Uterus (tissue), 4 donors: ENCODE data around the gene NEFH. TPM values are rescaled to one million over a fixed set of nuclear protein-coding genes. Genes with fewer than 3 reads are reported as not detected.

Experiments used
- DNase-seq, 2 donors: peaks; one replicate each; pipeline ENCODE4 v3.0.0-alpha.2; 2019 to 2020
- H3K27ac ChIP-seq, 2 donors: fragments of 200-600 bp; sonication (generic); 1 replicate in 1 of 2; 2 replicates in 1 of 2; pipeline ENCODE4 v1.5.1; 2016 to 2018
- H3K27me3 ChIP-seq, 2 donors: fragments of 200-600 bp; sonication (generic); one replicate each; pipeline ENCODE4 v1.5.1; 2018 to 2019; ENCODE audit warnings: control low read depth in 1 of 2
- H3K36me3 ChIP-seq, 2 donors: fragments of 200-600 bp; sonication (generic); one replicate each; pipeline ENCODE4 v1.5.1; 2019; ENCODE audit warnings: control low read depth in 1 of 2
- H3K4me1 ChIP-seq, 2 donors: fragments of 200-600 bp; sonication (generic); one replicate each; pipeline ENCODE4 v1.5.1; 2018 to 2019; ENCODE audit warnings: control low read depth in 1 of 2
- H3K4me3 ChIP-seq, 2 donors: fragments of 200-600 bp; sonication (generic); 1 replicate in 1 of 2; 2 replicates in 1 of 2; pipeline ENCODE4 v1.5.1; 2018 to 2019; ENCODE audit warnings: mild to moderate bottlenecking in 1 of 2
- H3K9me3 ChIP-seq, 2 donors: fragments of 200-600 bp; sonication (generic); one replicate each; pipeline ENCODE4 v1.5.1; 2019; ENCODE audit warnings: control low read depth in 1 of 2
- POLR2A ChIP-seq, 2 donors: fragments of 450-650 bp; IDR thresholded peaks; one replicate each; pipeline ENCODE4 v1.6.1; 2016; ENCODE audit warnings: antibody characterized with exemption in 2 of 2, mild to moderate bottlenecking in 1 of 2, moderate library complexity in 1 of 2
- intact Hi-C: fragments of 100-400 bp; cut with DNase I; formaldehyde crosslinking; loops from one replicate; pipeline ENCODE4 v1.15.1; 2023; ENCODE audit warnings: low total_unique reads
- total RNA-seq, 4 donors: library from RNA; depleted of rRNA in 3 of 4; stranded (reverse); fragments of >200 nt in 3 of 4; gene quantifications; one replicate each; pipeline versions ENCODE4 v1.1.0 to v1.2.4, GENCODE V29; 2014 to 2023
- TF ChIP-seq, protein P1 (sequence below), 4 experiments: fragments of 200-600 bp in 2 of 4; fragments of 450-650 bp in 2 of 4; sonication (generic) in 2 of 4; IDR thresholded peaks; one replicate each; pipeline ENCODE4 v1.5.1; 2016 to 2019; ENCODE audit warnings: antibody characterized with exemption in 4 of 4, mild to moderate bottlenecking in 2 of 4, moderate library complexity in 1 of 4
- donor health status: DM: yes; HTN: yes; CAD: no.

The NEFH gene, protein sequence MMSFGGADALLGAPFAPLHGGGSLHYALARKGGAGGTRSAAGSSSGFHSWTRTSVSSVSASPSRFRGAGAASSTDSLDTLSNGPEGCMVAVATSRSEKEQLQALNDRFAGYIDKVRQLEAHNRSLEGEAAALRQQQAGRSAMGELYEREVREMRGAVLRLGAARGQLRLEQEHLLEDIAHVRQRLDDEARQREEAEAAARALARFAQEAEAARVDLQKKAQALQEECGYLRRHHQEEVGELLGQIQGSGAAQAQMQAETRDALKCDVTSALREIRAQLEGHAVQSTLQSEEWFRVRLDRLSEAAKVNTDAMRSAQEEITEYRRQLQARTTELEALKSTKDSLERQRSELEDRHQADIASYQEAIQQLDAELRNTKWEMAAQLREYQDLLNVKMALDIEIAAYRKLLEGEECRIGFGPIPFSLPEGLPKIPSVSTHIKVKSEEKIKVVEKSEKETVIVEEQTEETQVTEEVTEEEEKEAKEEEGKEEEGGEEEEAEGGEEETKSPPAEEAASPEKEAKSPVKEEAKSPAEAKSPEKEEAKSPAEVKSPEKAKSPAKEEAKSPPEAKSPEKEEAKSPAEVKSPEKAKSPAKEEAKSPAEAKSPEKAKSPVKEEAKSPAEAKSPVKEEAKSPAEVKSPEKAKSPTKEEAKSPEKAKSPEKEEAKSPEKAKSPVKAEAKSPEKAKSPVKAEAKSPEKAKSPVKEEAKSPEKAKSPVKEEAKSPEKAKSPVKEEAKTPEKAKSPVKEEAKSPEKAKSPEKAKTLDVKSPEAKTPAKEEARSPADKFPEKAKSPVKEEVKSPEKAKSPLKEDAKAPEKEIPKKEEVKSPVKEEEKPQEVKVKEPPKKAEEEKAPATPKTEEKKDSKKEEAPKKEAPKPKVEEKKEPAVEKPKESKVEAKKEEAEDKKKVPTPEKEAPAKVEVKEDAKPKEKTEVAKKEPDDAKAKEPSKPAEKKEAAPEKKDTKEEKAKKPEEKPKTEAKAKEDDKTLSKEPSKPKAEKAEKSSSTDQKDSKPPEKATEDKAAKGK
- 1 to 10 TPM in 1 of 4 donors, under 1 TPM in 1, not detected in 2; 0.46 to 1.9 TPM for total RNA-seq

DNA sequence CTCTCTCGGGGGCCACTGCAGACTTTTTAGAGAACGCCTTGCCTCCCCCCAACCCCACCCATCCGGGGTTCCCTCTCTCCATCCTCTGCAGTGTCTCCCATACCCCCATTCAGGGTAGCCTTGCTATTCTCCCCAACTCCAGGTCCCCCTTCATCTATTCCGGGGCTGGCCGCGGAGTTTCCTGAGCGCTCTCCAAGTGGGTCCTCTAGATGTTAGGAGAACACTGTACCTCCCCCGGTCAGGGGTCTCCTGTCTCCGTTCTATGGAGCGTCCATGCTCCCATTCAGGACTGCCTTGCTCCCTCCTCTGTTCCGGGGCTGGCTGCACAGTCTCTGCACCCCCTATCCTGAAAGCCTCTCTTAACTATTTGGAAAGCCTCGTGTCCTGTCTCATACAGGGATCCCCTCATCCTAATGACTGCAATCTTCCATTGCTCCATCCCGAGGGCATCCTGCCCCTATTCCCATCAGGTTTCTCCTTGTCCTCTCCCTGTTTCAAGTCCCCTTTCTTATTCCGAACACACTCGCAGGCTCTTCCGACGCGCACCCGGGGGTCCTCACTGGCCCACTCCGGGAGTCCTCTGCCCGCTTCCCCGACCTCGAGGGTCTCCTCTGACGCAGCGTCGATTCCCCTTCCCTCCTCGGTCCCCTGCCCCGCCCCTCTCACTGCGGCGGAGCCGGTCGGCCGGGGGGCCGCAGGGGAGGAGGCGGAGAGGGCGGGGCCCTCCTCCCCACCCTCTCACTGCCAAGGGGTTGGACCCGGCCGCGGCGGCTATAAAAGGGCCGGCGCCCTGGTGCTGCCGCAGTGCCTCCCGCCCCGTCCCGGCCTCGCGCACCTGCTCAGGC is at the start of gene NEFH:
Gene NEFH, plus strand, starts transcription at position 802 of the 845 bp plus-strand sequence. CDS start 45 bp downstream, outside the sequence.
- Histone ChIP-seq H3K4me3 (peak within 1 kb of the TSS in 1 of 2 donors; percentile 26), H3K27me3 (peaks cover 13 to 30% of the 10 kb centered on the region in 2 donors), H3K36me3 (no peaks in the 10 kb centered on the region), H3K9me3 (no peaks in the 10 kb centered on the region), H3K4me1 (peaks cover 0 to 13% of the 10 kb centered on the region in 2 donors), H3K27ac (no peak within 1 kb of the TSS)
- intact Hi-C loops, result no loop called here
- TF ChIP-seq POLR2A (IDR thresholded peaks at IDR 0.05), result no peak
- TF ChIP-seq, protein P1, sequence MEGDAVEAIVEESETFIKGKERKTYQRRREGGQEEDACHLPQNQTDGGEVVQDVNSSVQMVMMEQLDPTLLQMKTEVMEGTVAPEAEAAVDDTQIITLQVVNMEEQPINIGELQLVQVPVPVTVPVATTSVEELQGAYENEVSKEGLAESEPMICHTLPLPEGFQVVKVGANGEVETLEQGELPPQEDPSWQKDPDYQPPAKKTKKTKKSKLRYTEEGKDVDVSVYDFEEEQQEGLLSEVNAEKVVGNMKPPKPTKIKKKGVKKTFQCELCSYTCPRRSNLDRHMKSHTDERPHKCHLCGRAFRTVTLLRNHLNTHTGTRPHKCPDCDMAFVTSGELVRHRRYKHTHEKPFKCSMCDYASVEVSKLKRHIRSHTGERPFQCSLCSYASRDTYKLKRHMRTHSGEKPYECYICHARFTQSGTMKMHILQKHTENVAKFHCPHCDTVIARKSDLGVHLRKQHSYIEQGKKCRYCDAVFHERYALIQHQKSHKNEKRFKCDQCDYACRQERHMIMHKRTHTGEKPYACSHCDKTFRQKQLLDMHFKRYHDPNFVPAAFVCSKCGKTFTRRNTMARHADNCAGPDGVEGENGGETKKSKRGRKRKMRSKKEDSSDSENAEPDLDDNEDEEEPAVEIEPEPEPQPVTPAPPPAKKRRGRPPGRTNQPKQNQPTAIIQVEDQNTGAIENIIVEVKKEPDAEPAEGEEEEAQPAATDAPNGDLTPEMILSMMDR (IDR thresholded peaks at IDR 0.05), result no peak
- no peak for DNase-seq

DNA sequence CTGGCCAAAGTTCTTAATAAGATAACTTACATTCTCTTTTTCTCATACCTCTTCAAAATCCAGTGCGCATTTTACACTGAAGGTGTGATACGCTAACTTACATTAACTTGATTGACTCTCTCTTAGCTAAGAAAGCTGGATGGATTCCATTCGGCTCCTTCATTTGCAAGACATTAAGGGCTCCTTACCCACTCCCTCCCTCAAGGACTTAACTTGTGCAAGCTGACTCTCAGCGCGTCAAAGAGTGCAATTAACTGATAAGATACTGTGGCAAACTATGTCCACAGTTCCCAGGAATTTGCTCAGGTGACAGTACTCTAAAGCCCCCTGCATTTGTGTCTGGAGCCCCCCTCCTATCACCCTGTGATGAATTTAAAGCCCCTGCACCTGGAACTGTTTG is 48.0 kb upstream of the NEFH start:
- no peak overlapping the region for H3K27ac ChIP-seq
- no peak overlapping the region for H3K4me3 ChIP-seq
- H3K9me3 ChIP-seq, result no peaks in the 10 kb centered on the region
- no peak for TF ChIP-seq POLR2A (IDR thresholded peaks at IDR 0.05)
- TF ChIP-seq, protein P1 (IDR thresholded peaks at IDR 0.05), result no peak
- no peak for DNase-seq
- no peaks in the 10 kb centered on the region for H3K36me3 ChIP-seq
- no peaks in the 10 kb centered on the region for H3K27me3 ChIP-seq
- intact Hi-C loops, result no loop called here
- H3K4me1 ChIP-seq, result no peaks in the 10 kb centered on the region

DNA sequence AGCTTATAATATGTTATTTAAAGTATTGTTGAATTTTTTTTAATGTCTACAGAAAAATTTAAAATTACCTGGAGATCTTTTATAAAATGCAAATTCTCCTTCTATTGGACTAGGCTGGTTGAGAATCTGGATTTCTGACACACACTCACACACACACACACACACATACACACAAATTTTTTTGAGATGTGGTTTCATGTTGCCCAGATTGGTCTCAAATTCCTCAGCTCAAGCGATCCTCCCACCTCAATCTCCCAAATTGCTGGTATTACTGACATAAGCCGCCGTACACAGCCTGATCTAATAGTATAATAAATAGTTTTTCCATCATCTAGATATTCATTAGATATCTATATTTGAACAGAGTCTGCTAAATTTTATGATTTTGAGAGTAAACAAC is 46.2 kb upstream of the NEFH start:
- Histone ChIP-seq H3K36me3 (no peaks in the 10 kb centered on the region), H3K9me3 (no peaks in the 10 kb centered on the region), H3K27me3 (no peaks in the 10 kb centered on the region), H3K27ac (no peak overlapping the region), H3K4me1 (no peaks in the 10 kb centered on the region), H3K4me3 (no peak overlapping the region)
- TF ChIP-seq POLR2A (IDR thresholded peaks at IDR 0.05), result no peak
- TF ChIP-seq, protein P1 (IDR thresholded peaks at IDR 0.05), result no peak
- intact Hi-C loops, result no loop called here
- DNase-seq, result no peak

DNA sequence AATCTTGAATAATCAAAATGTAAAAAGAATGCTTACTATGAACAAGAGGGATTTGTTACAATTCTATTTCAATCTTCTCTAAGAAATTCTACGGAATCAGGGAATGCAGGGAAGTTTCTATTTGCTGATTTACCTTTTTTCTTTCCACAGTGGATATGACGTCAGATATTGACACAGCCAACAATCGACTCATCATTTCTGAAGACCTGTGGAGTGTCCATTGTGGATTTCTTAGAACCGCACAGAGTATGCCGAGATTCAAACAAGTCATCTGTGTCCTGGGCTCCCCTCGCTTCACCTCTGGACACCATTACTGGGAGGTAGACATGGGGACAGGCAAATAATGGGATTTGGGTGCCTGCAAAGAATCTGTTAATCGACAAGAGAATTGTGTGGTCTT is 45.7 kb upstream of the NEFH start:
- Histone ChIP-seq H3K27ac (no peak overlapping the region), H3K4me3 (no peak overlapping the region), H3K4me1 (no peaks in the 10 kb centered on the region), H3K27me3 (no peaks in the 10 kb centered on the region), H3K9me3 (no peaks in the 10 kb centered on the region), H3K36me3 (no peaks in the 10 kb centered on the region)
- intact Hi-C loops, result no loop called here
- TF ChIP-seq, protein P1 (IDR thresholded peaks at IDR 0.05), result no peak
- TF ChIP-seq POLR2A (IDR thresholded peaks at IDR 0.05), result no peak
- no peak for DNase-seq
